HCT116 (cell line): ENCODE results near the gene MLLT6. TPM values are rescaled to one million over a fixed set of nuclear protein-coding genes. Genes with fewer than 3 reads are reported as not detected.

Experiments used
- ATAC-seq: fragments of 200-7000 bp; cut with Tn5 transposase; 2 replicates; pipeline ENCODE4 v1.9.1; 2020; ENCODE audit warnings: mild to moderate bottlenecking, moderate library complexity
- BruUV-seq: library from RNA; stranded (reverse); fragments of 400-500 nt; replicated peaks from 2 replicates; lab custom pipeline; 2021; lab: Mats Ljungman, UMichigan
- CTCF ChIA-PET: fragments of 300-600 bp; sonication (Branson Sonifier 250); formaldehyde crosslinking; loops from one replicate; lab custom pipeline; 2021; ENCODE audit warnings: antibody characterized with exemption; lab: Charles Lee
- POLR2A ChIA-PET: fragments of 300-600, 350-600 bp; sonication (Branson Sonifier 250); formaldehyde crosslinking; loops from one replicate; lab custom pipeline; 2021; ENCODE audit warnings: antibody characterized with exemption; lab: Charles Lee
- RAD21 ChIA-PET, 2 experiments: fragments of 300-600 bp; sonication (Branson Sonifier 250); formaldehyde crosslinking; loops; one replicate each; lab custom pipeline; 2023; ENCODE audit warnings: low total read pairs in 2 of 2; ENCODE audit not compliant: uncharacterized antibody in 2 of 2, unreplicated experiment in 2 of 2, low non-redundant PET in 1 of 2; lab: Charles Lee
- DNase-seq: peaks from one replicate; pipeline ENCODE4 v3.0.0-alpha.2; 2010; ENCODE audit warnings: low read depth, low spot score
- H2AFZ ChIP-seq: fragments of 200-600 bp; shearing (Covaris generic), sonication (generic); 2 replicates; pipeline ENCODE4 v1.6.1; 2017; ENCODE audit warnings: low read depth, mixed run types, mixed read lengths, antibody characterized with exemption, low read length; ENCODE audit not compliant: poor library complexity, severe bottlenecking
- H3K27ac ChIP-seq: 2 replicates; pipeline ENCODE4 v1.5.1; 2012; ENCODE audit warnings: low read depth, low read length
- H3K27me3 ChIP-seq: fragments of 200-600 bp; sonication (generic); 2 replicates; pipeline ENCODE4 v1.6.1; 2016; ENCODE audit warnings: mixed run types, low read length, mixed read lengths; ENCODE audit not compliant: insufficient read depth
- H3K36me3 ChIP-seq, 2 experiments: fragments of 200-500 bp in 1 of 2; fragments of 200-600 bp in 1 of 2; sonication (Bioruptor generic) in 1 of 2; sonication (generic) in 1 of 2; 2 replicates each; pipeline versions ENCODE4 v1.5.1 to v1.6.1; 2014 to 2016; ENCODE audit warnings: low read length in 2 of 2, inconsistent platforms in 1 of 2, mixed read lengths in 1 of 2, mixed run types in 1 of 2; ENCODE audit not compliant: insufficient read depth in 2 of 2, control insufficient read depth in 1 of 2
- H3K4me1 ChIP-seq, 2 experiments: fragments of 200-600 bp in 1 of 2; sonication (generic) in 1 of 2; 2 replicates each; pipeline versions ENCODE4 v1.5.1 to v1.6.1; 2012 to 2017; ENCODE audit warnings: low read length in 2 of 2, inconsistent platforms in 1 of 2, mild to moderate bottlenecking in 1 of 2, mixed read lengths in 1 of 2, mixed run types in 1 of 2, moderate library complexity in 1 of 2; ENCODE audit not compliant: insufficient read depth in 2 of 2, control insufficient read depth in 1 of 2
- H3K4me2 ChIP-seq: fragments of 200-600 bp; sonication (generic); 2 replicates; pipeline ENCODE4 v1.6.1; 2017; ENCODE audit warnings: mixed run types, low read length, mixed read lengths
- H3K4me3 ChIP-seq, 2 experiments: fragments of 200-600 bp in 1 of 2; sonication (generic) in 1 of 2; replicated peaks in 1 of 2; 2 replicates each; pipeline ENCODE4 v1.5.1; 2011 to 2016; ENCODE audit warnings: low read length in 2 of 2, control low read depth in 1 of 2, low read depth in 1 of 2, mild to moderate bottlenecking in 1 of 2, mixed read lengths in 1 of 2, mixed run types in 1 of 2
- H3K79me2 ChIP-seq: fragments of 200-600 bp; sonication (generic); 2 replicates; pipeline ENCODE4 v1.6.1; 2017; ENCODE audit warnings: mild to moderate bottlenecking, mixed run types, low read length, moderate library complexity, mixed read lengths; ENCODE audit not compliant: insufficient read depth
- H3K9ac ChIP-seq: fragments of 200-600 bp; sonication (generic); 2 replicates; pipeline ENCODE4 v1.6.1; 2016; ENCODE audit warnings: low read length, mixed read lengths
- H3K9me2 ChIP-seq: fragments of 200-600 bp; sonication (generic), shearing (Covaris generic); 2 replicates; pipeline ENCODE4 v1.6.1; 2017; ENCODE audit warnings: mixed run types, mild to moderate bottlenecking, moderate library complexity; ENCODE audit not compliant: insufficient read depth
- H3K9me3 ChIP-seq, 2 experiments: fragments of 200-500 bp in 1 of 2; fragments of 200-600 bp in 1 of 2; sonication (Bioruptor generic) in 1 of 2; sonication (generic) in 1 of 2; 2 replicates each; pipeline ENCODE4 v1.6.1; 2014 to 2017; ENCODE audit warnings: low read length in 2 of 2, mixed read lengths in 2 of 2, inconsistent platforms in 1 of 2, low read depth in 1 of 2, mild to moderate bottlenecking in 1 of 2, mixed run types in 1 of 2, moderate library complexity in 1 of 2; ENCODE audit not compliant: control insufficient read depth in 1 of 2, insufficient read depth in 1 of 2
- H4K20me1 ChIP-seq: fragments of 200-600 bp; sonication (generic), shearing (Covaris generic); 2 replicates; pipeline ENCODE4 v1.6.1; 2017; ENCODE audit warnings: mixed run types, mild to moderate bottlenecking, moderate library complexity; ENCODE audit not compliant: insufficient read depth
- ATF3 ChIP-seq: IDR thresholded peaks from 2 replicates; pipeline ENCODE4 v1.6.1; 2012
- CBX3 ChIP-seq: IDR thresholded peaks from 2 replicates; pipeline ENCODE4 v1.6.1; 2012; ENCODE audit warnings: low read depth
- CEBPB ChIP-seq: IDR thresholded peaks from 2 replicates; pipeline ENCODE4 v1.6.1; 2012; ENCODE audit warnings: low read depth
- CTCF ChIP-seq, 3 experiments: fragments of 200-600 bp in 1 of 3; sonication (generic) in 1 of 3; IDR thresholded peaks in 2 of 3; conservative IDR thresholded peaks in 1 of 3; 2 replicates each; pipeline ENCODE4 v1.5.1; 2012 to 2017; ENCODE audit warnings: low read depth in 2 of 3, low read length in 2 of 3, antibody characterized with exemption in 1 of 3, borderline replicate concordance in 1 of 3, control low read depth in 1 of 3, mild to moderate bottlenecking in 1 of 3, mixed read lengths in 1 of 3, mixed run types in 1 of 3, moderate library complexity in 1 of 3; ENCODE audit not compliant: insufficient read depth in 1 of 3
- EGR1 ChIP-seq: IDR thresholded peaks from 2 replicates; pipeline ENCODE4 v1.6.1; 2012; ENCODE audit warnings: low read depth
- EZH2 ChIP-seq: fragments of 200-600 bp; sonication (generic); IDR thresholded peaks from 2 replicates; pipeline ENCODE4 v1.6.1; 2017; ENCODE audit warnings: antibody characterized with exemption, mixed run types
- JUND ChIP-seq: IDR thresholded peaks from 2 replicates; pipeline ENCODE4 v1.6.1; 2012
- MAX ChIP-seq: IDR thresholded peaks from 2 replicates; pipeline ENCODE4 v1.6.1; 2012
- POLR2A ChIP-seq: IDR thresholded peaks from 2 replicates; pipeline ENCODE4 v1.7.0; 2011; ENCODE audit warnings: borderline replicate concordance; ENCODE audit not compliant: insufficient read depth, insufficient read length; ENCODE audit errors: extremely low read depth
- RAD21 ChIP-seq: IDR thresholded peaks from 2 replicates; pipeline ENCODE4 v1.6.1; 2012; ENCODE audit warnings: low read depth, mild to moderate bottlenecking
- SIN3A ChIP-seq: IDR thresholded peaks from 2 replicates; pipeline ENCODE4 v1.6.1; 2012; ENCODE audit warnings: low read depth
- SP1 ChIP-seq: IDR thresholded peaks from 2 replicates; pipeline ENCODE4 v1.6.1; 2012; ENCODE audit warnings: low read depth
- TCF7L2 ChIP-seq: IDR thresholded peaks from 2 replicates; pipeline ENCODE4 v1.7.0; 2011; ENCODE audit warnings: borderline replicate concordance, inconsistent platforms; ENCODE audit not compliant: insufficient read depth, insufficient read length; ENCODE audit errors: extremely low read depth
- YY1 ChIP-seq: IDR thresholded peaks from 2 replicates; pipeline ENCODE4 v1.6.1; 2011; ENCODE audit warnings: low read length, low read depth, moderate library complexity, mild to moderate bottlenecking; ENCODE audit not compliant: insufficient replicate concordance; ENCODE audit errors: extremely low read depth
- ZBTB33 ChIP-seq: IDR thresholded peaks from 2 replicates; pipeline ENCODE4 v1.6.1; 2011; ENCODE audit warnings: mild to moderate bottlenecking, low read length, moderate library complexity; ENCODE audit not compliant: insufficient replicate concordance; ENCODE audit errors: extremely low read depth
- ZFX ChIP-seq: fragments of 450-650 bp; IDR thresholded peaks from 2 replicates; pipeline ENCODE4 v1.6.1; 2017
- intact Hi-C: fragments of 100-400 bp; cut with micrococcal nuclease; formaldehyde crosslinking; loops from 2 replicates; pipeline ENCODE4 v1.10.0; 2022
- total RNA-seq: library from RNA; stranded (reverse); gene quantifications from one replicate; pipeline ENCODE4 v1.2.1, GENCODE V29; 2021; ENCODE audit not compliant: unreplicated experiment

MLLT6 gene
- total RNA-seq, 1 experiment from 2014 or later = 110 TPM

GRCh38 chr17:38663964-38664644 is 41.0 kb upstream of the MLLT6 start:
- no peaks in the 10 kb centered on the region for H4K20me1 ChIP-seq
- no peaks in the 10 kb centered on the region for H3K27me3 ChIP-seq
- TF ChIP-seq ZBTB33 (no peak), ATF3 (no peak), POLR2A (no peak), JUND (no peak), CEBPB (no peak), ZFX (no peak), EGR1 (no peak), SIN3A (no peak), YY1 (no peak), CBX3 (no peak), SP1 (no peak), CTCF (IDR thresholded peaks at IDR 0.05 in 2 of 3, conservative IDR thresholded peaks at IDR 0.05 in 1 of 3; ENCODE audit: borderline replicate concordance in 1 of 3, insufficient read depth in 1 of 3, low read depth in 2 of 3, low read length in 2 of 3) (no peak), EZH2 (no peak), RAD21 (no peak), MAX (no peak), TCF7L2 (no peak)
- no peaks in the 10 kb centered on the region for H3K79me2 ChIP-seq
- H3K9me2 ChIP-seq = no peaks in the 10 kb centered on the region
- H3K27ac ChIP-seq = no peak overlapping the region
- intact Hi-C loops = loop anchor here (5.0 to 10.0 kb wide), 2 partner anchors 79 to 227 kb away; no protein-coding TSS in a partner anchor
- H3K9ac ChIP-seq = no peak overlapping the region
- POLR2A ChIA-PET = interaction anchor here (0.6 kb wide), 1 partner anchor 41 kb away, joined by 4 read pairs; no protein-coding TSS in a partner anchor
- RAD21 ChIA-PET = interaction anchor here (1.3 to 1.5 kb wide), 2 partner anchors 106 kb away, joined by 10 to 11 read pairs; no protein-coding TSS in a partner anchor
- no peak for ATAC-seq
- no TSS peak for BruUV-seq
- H3K4me2 ChIP-seq = no peak overlapping the region
- no peaks in the 10 kb centered on the region for H3K9me3 ChIP-seq
- H3K4me1 ChIP-seq = peaks cover 0 to 13% of the 10 kb centered on the region in 2 experiments; a peak in 3 of 4 replicates
- no peak overlapping the region for H2AFZ ChIP-seq
- CTCF ChIA-PET = interaction anchor here (0.6 to 7.6 kb wide), 15 partner anchors 8 to 315 kb away, joined by 3 to 146 read pairs (median 4); partner anchors contain the start of gene EPOP
- no peak for DNase-seq
- no peak overlapping the region for H3K4me3 ChIP-seq
- H3K36me3 ChIP-seq = no peaks in the 10 kb centered on the region
